Spleen (tissue), 11 donors: ENCODE data around the gene OPCML. TPM values are rescaled to one million over a fixed set of nuclear protein-coding genes. Genes with fewer than 3 reads are reported as not detected.

Experiments used
- DNase-seq: peaks from one replicate; pipeline ENCODE4 v3.0.0-alpha.2; 2020
- H3K27ac ChIP-seq, 8 donors: fragments of 200-600 bp; sonication (generic) in 7 of 8; 1 replicate in 4 of 8; 2 replicates in 4 of 8; pipeline versions ENCODE4 v1.5.0 to v1.8.0; 2016 to 2021; ENCODE audit warnings: inconsistent platforms in 4 of 8, mild to moderate bottlenecking in 4 of 8, moderate library complexity in 1 of 8
- H3K27me3 ChIP-seq, 7 donors: fragments of 200-600 bp; sonication (generic) in 6 of 7; replicated peaks in 1 of 7; 1 replicate in 4 of 7; 2 replicates in 3 of 7; pipeline versions ENCODE4 v1.5.0 to v1.8.0; 2016 to 2021; ENCODE audit warnings: inconsistent platforms in 3 of 7, mild to moderate bottlenecking in 1 of 7
- H3K36me3 ChIP-seq, 6 donors: fragments of 200-600 bp; sonication (generic) in 5 of 6; 1 replicate in 4 of 6; 2 replicates in 2 of 6; pipeline versions ENCODE4 v1.5.0 to v1.8.0; 2016 to 2021; ENCODE audit warnings: inconsistent platforms in 2 of 6
- H3K4me1 ChIP-seq, 6 donors: fragments of 200-600 bp; sonication (generic) in 5 of 6; 1 replicate in 3 of 6; 2 replicates in 3 of 6; pipeline versions ENCODE4 v1.5.0 to v1.8.0; 2016 to 2021; ENCODE audit warnings: inconsistent platforms in 3 of 6
- H3K4me3 ChIP-seq, 8 donors: fragments of 200-600 bp; sonication (generic) in 7 of 8; 1 replicate in 4 of 8; 2 replicates in 4 of 8; pipeline versions ENCODE4 v1.5.0 to v1.8.0; 2016 to 2021; ENCODE audit warnings: inconsistent platforms in 4 of 8, mild to moderate bottlenecking in 4 of 8, moderate library complexity in 2 of 8
- H3K9me3 ChIP-seq, 8 donors: fragments of 200-600 bp; sonication (generic) in 7 of 8; 1 replicate in 4 of 8; 2 replicates in 4 of 8; pipeline versions ENCODE4 v1.5.0 to v1.8.0; 2016 to 2021; ENCODE audit warnings: inconsistent platforms in 4 of 8
- CTCF ChIP-seq, 11 experiments: fragments of 200-600 bp in 7 of 11; fragments of 450-650 bp in 4 of 11; sonication (generic) in 4 of 11; IDR thresholded peaks in 8 of 11; conservative IDR thresholded peaks in 3 of 11; 1 replicate in 7 of 11; 2 replicates in 4 of 11; pipeline versions ENCODE4 v1.4.0 to v1.8.0; 2016 to 2021; ENCODE audit warnings: antibody characterized with exemption in 11 of 11, inconsistent platforms in 4 of 11, mild to moderate bottlenecking in 1 of 11
- POLR2A ChIP-seq, 3 donors: fragments of 450-650 bp; IDR thresholded peaks; one replicate each; pipeline ENCODE4 v1.5.1; 2017; ENCODE audit warnings: antibody characterized with exemption in 3 of 3, mild to moderate bottlenecking in 1 of 3
- POLR2AphosphoS5 ChIP-seq, 3 donors: sonication (generic); formaldehyde crosslinking; IDR thresholded peaks; one replicate each; pipeline ENCODE4 v1.5.1; 2017; ENCODE audit warnings: antibody characterized with exemption in 3 of 3
- WGBS, 5 donors: extraction: QIAGEN DNeasy Blood & Tissue Kit in 3 of 5; methylation state at CpG; one replicate each; pipeline versions ENCODE4 v1.1.5 to v1.1.7; 2013 to 2018; 5-methylcytosine and 5-hydroxymethylcytosine counted together
- intact Hi-C: fragments of 100-400 bp; cut with DNase I; formaldehyde crosslinking; loops from one replicate; pipeline ENCODE4 v1.15.0; 2023; ENCODE audit warnings: low total_unique reads
- polyA plus RNA-seq, 3 donors: library from polyadenylated mRNA; stranded (reverse); fragments of 200-250 nt; gene quantifications; one replicate each; pipeline ENCODE4 v1.2.1, GENCODE V29; 2013
- total RNA-seq, 7 donors: library from RNA; depleted of rRNA in 3 of 7; stranded (reverse); fragments of >200 nt in 3 of 7; fragmentation: NEBNext Ultra II Directional in 4 of 7; extraction: Animal tissue kit (Norgen Biotek cat#: 25700) in 4 of 7; gene quantifications; one replicate each; pipeline versions ENCODE4 v1.1.0 to v1.2.1, GENCODE V29; 2016 to 2021
- donor health status: healthy with polysubstance abuse.
- donor health status: DM: no; HTN: no; CAD: no; lungs with moderate emphysema.
- donor health status: DM: no; HTN: no; CAD: no.
- donor health status: Bipolar disorder and iron deficiency.
- donor health status: healthy.
- donor health status: DM: no; HTN: no; CAD: no.
- donor health status: DM: yes; HTN: yes; CAD: no.

OPCML gene
- total and polyA plus RNA-seq, 10 donors, result 0.09 to 10.7 (median 3.1) TPM

- no peak for TF ChIP-seq CTCF (IDR thresholded peaks at IDR 0.05 in 8 of 11, conservative IDR thresholded peaks at IDR 0.05 in 3 of 11)
- DNase-seq, result no peak
- WGBS, 5 donors, result 66 to 78% (median 68%) methylated on average over 2 to 3 of the region's 3 CpGs
Observed at GRCh38 chr11:133243832-133244231, 288.5 kb downstream of the OPCML start.

DNA sequence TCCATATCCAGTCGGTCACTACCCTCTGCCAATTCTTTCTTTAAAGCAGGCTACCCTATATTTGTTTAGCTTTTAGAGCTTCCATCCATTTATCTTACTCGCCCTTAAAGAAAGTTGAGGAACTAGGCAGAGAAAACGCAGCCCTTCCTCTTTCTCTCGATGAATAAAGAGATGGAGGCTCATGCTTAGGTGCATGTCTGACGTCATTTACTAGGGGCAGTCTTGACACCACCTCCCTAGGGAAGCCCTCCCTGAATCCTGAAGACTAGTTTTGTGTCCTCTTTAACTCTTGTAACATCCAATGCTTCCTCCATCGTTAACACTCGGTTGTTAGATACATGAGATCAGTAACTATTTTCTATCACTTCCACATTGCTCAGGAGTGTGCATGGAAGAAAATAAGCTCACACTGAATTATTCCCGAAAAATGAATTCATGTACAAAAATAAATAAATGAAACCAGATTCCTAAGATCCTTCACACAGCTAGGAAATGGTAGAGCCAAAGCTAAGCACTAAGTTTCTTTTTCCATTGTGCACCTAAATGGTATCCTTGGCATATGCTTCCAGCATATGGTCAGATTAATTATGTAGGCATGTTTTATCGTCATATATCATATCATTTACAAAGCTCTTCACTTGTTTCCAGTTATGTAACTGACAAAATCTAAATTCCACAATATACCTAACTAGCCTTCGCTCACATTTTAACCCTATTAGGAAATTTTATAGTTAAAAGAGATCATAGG, 291.2 kb downstream of the OPCML start:
- H3K36me3 ChIP-seq, result no peaks in the 10 kb centered on the region
- 68 to 81% (median 73%) methylated on average over 10 of the region's 10 CpGs for WGBS, 5 donors
- intact Hi-C loops, result no loop called here
- H3K27ac ChIP-seq, result no peak overlapping the region
- H3K4me3 ChIP-seq, result no peak overlapping the region
- H3K27me3 ChIP-seq, result no peaks in the 10 kb centered on the region
- H3K9me3 ChIP-seq, result peaks cover 0 to 3% (median 0%) of the 10 kb centered on the region in 8 donors
- no peak for TF ChIP-seq POLR2AphosphoS5 (IDR thresholded peaks at IDR 0.05)
- no peak for TF ChIP-seq POLR2A (IDR thresholded peaks at IDR 0.05)
- no peak for TF ChIP-seq CTCF (IDR thresholded peaks at IDR 0.05 in 8 of 11, conservative IDR thresholded peaks at IDR 0.05 in 3 of 11)
- H3K4me1 ChIP-seq, result no peaks in the 10 kb centered on the region
- DNase-seq, result no peak

More at GRCh38 chr11:133243832-133244231, 288.5 kb downstream of the OPCML start:
- intact Hi-C loops, result no loop called here
- no peak overlapping the region for H3K27ac ChIP-seq
- no peaks in the 10 kb centered on the region for H3K36me3 ChIP-seq
- H3K4me1 ChIP-seq, result no peaks in the 10 kb centered on the region
- peaks cover 0 to 3% (median 0%) of the 10 kb centered on the region in 8 donors for H3K9me3 ChIP-seq
- H3K27me3 ChIP-seq, result no peaks in the 10 kb centered on the region
- no peak overlapping the region for H3K4me3 ChIP-seq

- DNase-seq, result no peak
- 75 to 87% (median 82%) methylated on average over 8 of the region's 8 CpGs for WGBS, 5 donors
- no peaks in the 10 kb centered on the region for H3K9me3 ChIP-seq
- H3K27me3 ChIP-seq, result no peaks in the 10 kb centered on the region
- no peaks in the 10 kb centered on the region for H3K4me1 ChIP-seq
- H3K27ac ChIP-seq, result no peak overlapping the region
- no peaks in the 10 kb centered on the region for H3K36me3 ChIP-seq
- intact Hi-C loops, result no loop called here
- H3K4me3 ChIP-seq, result no peak overlapping the region
- TF ChIP-seq POLR2AphosphoS5 (IDR thresholded peaks at IDR 0.05), result no peak
- no peak for TF ChIP-seq CTCF (IDR thresholded peaks at IDR 0.05 in 8 of 11, conservative IDR thresholded peaks at IDR 0.05 in 3 of 11)
- no peak for TF ChIP-seq POLR2A (IDR thresholded peaks at IDR 0.05)
Observed at GRCh38 chr11:133239575-133239974, 292.7 kb downstream of the OPCML start.

GRCh38 chr11:133238495-133238894, 293.8 kb downstream of the OPCML start:
- intact Hi-C loops, result no loop called here
- Histone ChIP-seq H3K9me3 (peaks cover 0 to 3% (median 0%) of the 10 kb centered on the region in 8 donors), H3K36me3 (no peaks in the 10 kb centered on the region), H3K4me1 (no peaks in the 10 kb centered on the region), H3K4me3 (no peak overlapping the region), H3K27me3 (no peaks in the 10 kb centered on the region), H3K27ac (no peak overlapping the region)
- TF ChIP-seq CTCF (IDR thresholded peaks at IDR 0.05 in 8 of 11, conservative IDR thresholded peaks at IDR 0.05 in 3 of 11) (no peak), POLR2A (IDR thresholded peaks at IDR 0.05) (no peak), POLR2AphosphoS5 (IDR thresholded peaks at IDR 0.05) (no peak)
- WGBS, 5 donors, result 82 to 89% (median 85%) methylated on average over 10 of the region's 10 CpGs
- no peak for DNase-seq
